Neural cell (in vitro differentiated cells): ENCODE measurements around the gene ATP1A1. TPM values are rescaled to one million over a fixed set of nuclear protein-coding genes. Genes with fewer than 3 reads are reported as not detected.

Experiments
- H2AFZ ChIP-seq: fragments of 200-600, 300-800 bp; sonication (generic), shearing (Covaris generic); 2 replicates; pipeline ENCODE4 v1.6.0; 2014; ENCODE audit warnings: low read depth, mild to moderate bottlenecking, antibody characterized with exemption, low read length, moderate library complexity
- H3F3A ChIP-seq: fragments of 200-600 bp; shearing (Covaris generic); 2 replicates; pipeline ENCODE4 v1.6.1; 2016; ENCODE audit warnings: mild to moderate bottlenecking, moderate library complexity, mixed read lengths, antibody characterized with exemption, low read length; ENCODE audit not compliant: insufficient read depth, poor library complexity, severe bottlenecking
- H3K27ac ChIP-seq: fragments of 200-600, 300-800 bp; sonication (generic), shearing (Covaris generic); 2 replicates; pipeline ENCODE4 v1.5.1; 2014; ENCODE audit warnings: mild to moderate bottlenecking, low read length, moderate library complexity
- H3K27me3 ChIP-seq: fragments of 300-800, 200-600 bp; sonication (generic), shearing (Covaris generic); 2 replicates; pipeline ENCODE4 v1.6.0; 2014; ENCODE audit warnings: mild to moderate bottlenecking, low read depth, low read length, moderate library complexity; ENCODE audit not compliant: insufficient read depth
- H3K36me3 ChIP-seq: fragments of 300-800, 200-600 bp; sonication (generic), shearing (Covaris generic); 2 replicates; pipeline ENCODE4 v1.5.1; 2014; ENCODE audit warnings: mild to moderate bottlenecking, antibody characterized with exemption, low read length, moderate library complexity; ENCODE audit not compliant: insufficient read depth
- H3K4me2 ChIP-seq: fragments of 300-800, 200-600 bp; sonication (generic), shearing (Covaris generic); 2 replicates; pipeline ENCODE4 v1.6.0; 2014; ENCODE audit warnings: mild to moderate bottlenecking, low read length
- H3K4me3 ChIP-seq: fragments of 300-800, 200-600 bp; sonication (generic), shearing (Covaris generic); 2 replicates; pipeline ENCODE4 v1.5.1; 2014; ENCODE audit warnings: mild to moderate bottlenecking, low read length, moderate library complexity
- H3K79me2 ChIP-seq: fragments of 200-600 bp; shearing (Covaris generic); replicated peaks from 2 replicates; pipeline ENCODE4 v1.6.0; 2014; ENCODE audit warnings: mild to moderate bottlenecking, low read length, moderate library complexity; ENCODE audit not compliant: insufficient read depth
- H3K9ac ChIP-seq: fragments of 300-800, 200-600 bp; sonication (generic), shearing (Covaris generic); 2 replicates; pipeline ENCODE4 v1.6.1; 2016; ENCODE audit warnings: mild to moderate bottlenecking, low read length, mixed read lengths
- H3K9me2 ChIP-seq: fragments of 200-600 bp; shearing (Covaris generic); 2 replicates; pipeline ENCODE4 v1.6.1; 2016; ENCODE audit warnings: mild to moderate bottlenecking, low read length, mixed read lengths; ENCODE audit not compliant: insufficient read depth
- H3K9me3 ChIP-seq: fragments of 200-600, 300-800 bp; sonication (generic), shearing (Covaris generic); 2 replicates; pipeline ENCODE4 v1.6.1; 2016; ENCODE audit warnings: mild to moderate bottlenecking, mixed run types, low read length, moderate library complexity, mixed read lengths
- H4K20me1 ChIP-seq: fragments of 200-600 bp; shearing (Covaris generic); 2 replicates; pipeline ENCODE4 v1.6.1; 2016; ENCODE audit warnings: mild to moderate bottlenecking, mixed run types; ENCODE audit not compliant: insufficient read depth
- EP300 ChIP-seq: fragments of 450-650 bp; conservative IDR thresholded peaks from 2 replicates; pipeline ENCODE4 v1.6.1; 2014; ENCODE audit warnings: antibody characterized with exemption, mild to moderate bottlenecking, moderate library complexity; ENCODE audit not compliant: poor library complexity, severe bottlenecking
- EZH2 ChIP-seq: fragments of 200-600, 300-800 bp; shearing (Covaris generic), sonication (generic); IDR thresholded peaks from 2 replicates; pipeline ENCODE4 v1.6.1; 2014; ENCODE audit warnings: antibody characterized with exemption, low read length, borderline replicate concordance, mild to moderate bottlenecking; ENCODE audit not compliant: insufficient read depth, poor library complexity, severe bottlenecking
- MXI1 ChIP-seq: fragments of 450-650 bp; conservative IDR thresholded peaks from 2 replicates; pipeline ENCODE4 v1.6.1; 2014; ENCODE audit warnings: antibody characterized with exemption, mild to moderate bottlenecking; ENCODE audit not compliant: poor library complexity, severe bottlenecking
- POLR2AphosphoS5 ChIP-seq: IDR thresholded peaks from 2 replicates; pipeline ENCODE4 v1.6.1; 2012
- RAD21 ChIP-seq: fragments of 450-650 bp; conservative IDR thresholded peaks from 2 replicates; pipeline ENCODE4 v1.6.1; 2014; ENCODE audit warnings: antibody characterized with exemption, mild to moderate bottlenecking, moderate library complexity
- SMC3 ChIP-seq: fragments of 450-650 bp; conservative IDR thresholded peaks from 2 replicates; pipeline ENCODE4 v1.6.1; 2014; ENCODE audit warnings: antibody characterized with exemption, mild to moderate bottlenecking, moderate library complexity; ENCODE audit not compliant: poor library complexity
- TAF1 ChIP-seq: IDR thresholded peaks from 2 replicates; pipeline ENCODE4 v1.6.1; 2012; ENCODE audit warnings: low read depth
- polyA plus RNA-seq: library from polyadenylated mRNA; depleted of rRNA; stranded (reverse); fragments of >200 nt; gene quantifications from 2 replicates; pipeline ENCODE4 v1.2.3, GENCODE V29; 2014
- TF ChIP-seq, protein P1 (sequence below): fragments of 450-650 bp; IDR thresholded peaks from 2 replicates; pipeline ENCODE4 v1.5.1; 2014; ENCODE audit warnings: antibody characterized with exemption, mild to moderate bottlenecking, moderate library complexity; ENCODE audit not compliant: poor library complexity, severe bottlenecking
- TF ChIP-seq, protein P2 (sequence below): IDR thresholded peaks from 2 replicates; pipeline ENCODE4 v1.6.1; 2012; ENCODE audit warnings: borderline replicate concordance

ATP1A1 gene
- polyA plus RNA-seq, 1 donor from 2014 or later = 44.2 TPM

DNA sequence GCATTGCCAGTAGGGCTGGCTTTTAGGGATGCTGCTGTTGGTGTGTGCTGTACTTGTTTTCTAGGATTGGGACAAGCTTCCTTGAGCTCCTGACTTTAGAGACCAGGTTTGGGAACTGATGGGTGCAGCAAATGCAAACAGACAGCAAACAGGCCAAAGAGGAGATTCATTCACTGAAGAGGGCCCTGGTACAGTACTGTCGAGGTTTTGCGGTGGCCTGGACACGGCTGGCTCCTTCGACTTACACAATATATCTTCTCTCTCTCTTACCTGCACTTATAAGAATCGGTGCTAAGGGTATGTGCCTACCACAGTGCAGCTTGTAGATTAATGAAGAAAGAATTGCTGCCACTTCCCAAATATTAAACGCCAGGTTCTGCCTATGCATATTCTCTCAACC lies 44.6 kb downstream of the ATP1A1 start:
- Histone ChIP-seq H3K27ac (no peak overlapping the region), H3K9me2 (no peaks in the 10 kb centered on the region), H2AFZ (peak overlapping the region; percentile 51), H3K9ac (peak overlapping the region; percentile 74), H3K27me3 (no peaks in the 10 kb centered on the region), H3K9me3 (no peaks in the 10 kb centered on the region), H3K79me2 (no peaks in the 10 kb centered on the region), H3F3A (no peaks in the 10 kb centered on the region), H3K4me2 (peak overlapping the region; percentile 53), H3K4me3 (peak overlapping the region; percentile 67), H4K20me1 (no peaks in the 10 kb centered on the region), H3K36me3 (no peaks in the 10 kb centered on the region)
- TF ChIP-seq SMC3 = no peak
- TF ChIP-seq EP300 = no peak
- no peak for TF ChIP-seq MXI1
- no peak for TF ChIP-seq EZH2
- TF ChIP-seq, protein P1, sequence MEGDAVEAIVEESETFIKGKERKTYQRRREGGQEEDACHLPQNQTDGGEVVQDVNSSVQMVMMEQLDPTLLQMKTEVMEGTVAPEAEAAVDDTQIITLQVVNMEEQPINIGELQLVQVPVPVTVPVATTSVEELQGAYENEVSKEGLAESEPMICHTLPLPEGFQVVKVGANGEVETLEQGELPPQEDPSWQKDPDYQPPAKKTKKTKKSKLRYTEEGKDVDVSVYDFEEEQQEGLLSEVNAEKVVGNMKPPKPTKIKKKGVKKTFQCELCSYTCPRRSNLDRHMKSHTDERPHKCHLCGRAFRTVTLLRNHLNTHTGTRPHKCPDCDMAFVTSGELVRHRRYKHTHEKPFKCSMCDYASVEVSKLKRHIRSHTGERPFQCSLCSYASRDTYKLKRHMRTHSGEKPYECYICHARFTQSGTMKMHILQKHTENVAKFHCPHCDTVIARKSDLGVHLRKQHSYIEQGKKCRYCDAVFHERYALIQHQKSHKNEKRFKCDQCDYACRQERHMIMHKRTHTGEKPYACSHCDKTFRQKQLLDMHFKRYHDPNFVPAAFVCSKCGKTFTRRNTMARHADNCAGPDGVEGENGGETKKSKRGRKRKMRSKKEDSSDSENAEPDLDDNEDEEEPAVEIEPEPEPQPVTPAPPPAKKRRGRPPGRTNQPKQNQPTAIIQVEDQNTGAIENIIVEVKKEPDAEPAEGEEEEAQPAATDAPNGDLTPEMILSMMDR = no peak
- no peak for TF ChIP-seq TAF1
- TF ChIP-seq POLR2AphosphoS5 = no peak
- TF ChIP-seq RAD21 = no peak
- TF ChIP-seq, protein P2, sequence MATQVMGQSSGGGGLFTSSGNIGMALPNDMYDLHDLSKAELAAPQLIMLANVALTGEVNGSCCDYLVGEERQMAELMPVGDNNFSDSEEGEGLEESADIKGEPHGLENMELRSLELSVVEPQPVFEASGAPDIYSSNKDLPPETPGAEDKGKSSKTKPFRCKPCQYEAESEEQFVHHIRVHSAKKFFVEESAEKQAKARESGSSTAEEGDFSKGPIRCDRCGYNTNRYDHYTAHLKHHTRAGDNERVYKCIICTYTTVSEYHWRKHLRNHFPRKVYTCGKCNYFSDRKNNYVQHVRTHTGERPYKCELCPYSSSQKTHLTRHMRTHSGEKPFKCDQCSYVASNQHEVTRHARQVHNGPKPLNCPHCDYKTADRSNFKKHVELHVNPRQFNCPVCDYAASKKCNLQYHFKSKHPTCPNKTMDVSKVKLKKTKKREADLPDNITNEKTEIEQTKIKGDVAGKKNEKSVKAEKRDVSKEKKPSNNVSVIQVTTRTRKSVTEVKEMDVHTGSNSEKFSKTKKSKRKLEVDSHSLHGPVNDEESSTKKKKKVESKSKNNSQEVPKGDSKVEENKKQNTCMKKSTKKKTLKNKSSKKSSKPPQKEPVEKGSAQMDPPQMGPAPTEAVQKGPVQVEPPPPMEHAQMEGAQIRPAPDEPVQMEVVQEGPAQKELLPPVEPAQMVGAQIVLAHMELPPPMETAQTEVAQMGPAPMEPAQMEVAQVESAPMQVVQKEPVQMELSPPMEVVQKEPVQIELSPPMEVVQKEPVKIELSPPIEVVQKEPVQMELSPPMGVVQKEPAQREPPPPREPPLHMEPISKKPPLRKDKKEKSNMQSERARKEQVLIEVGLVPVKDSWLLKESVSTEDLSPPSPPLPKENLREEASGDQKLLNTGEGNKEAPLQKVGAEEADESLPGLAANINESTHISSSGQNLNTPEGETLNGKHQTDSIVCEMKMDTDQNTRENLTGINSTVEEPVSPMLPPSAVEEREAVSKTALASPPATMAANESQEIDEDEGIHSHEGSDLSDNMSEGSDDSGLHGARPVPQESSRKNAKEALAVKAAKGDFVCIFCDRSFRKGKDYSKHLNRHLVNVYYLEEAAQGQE = no peak

DNA sequence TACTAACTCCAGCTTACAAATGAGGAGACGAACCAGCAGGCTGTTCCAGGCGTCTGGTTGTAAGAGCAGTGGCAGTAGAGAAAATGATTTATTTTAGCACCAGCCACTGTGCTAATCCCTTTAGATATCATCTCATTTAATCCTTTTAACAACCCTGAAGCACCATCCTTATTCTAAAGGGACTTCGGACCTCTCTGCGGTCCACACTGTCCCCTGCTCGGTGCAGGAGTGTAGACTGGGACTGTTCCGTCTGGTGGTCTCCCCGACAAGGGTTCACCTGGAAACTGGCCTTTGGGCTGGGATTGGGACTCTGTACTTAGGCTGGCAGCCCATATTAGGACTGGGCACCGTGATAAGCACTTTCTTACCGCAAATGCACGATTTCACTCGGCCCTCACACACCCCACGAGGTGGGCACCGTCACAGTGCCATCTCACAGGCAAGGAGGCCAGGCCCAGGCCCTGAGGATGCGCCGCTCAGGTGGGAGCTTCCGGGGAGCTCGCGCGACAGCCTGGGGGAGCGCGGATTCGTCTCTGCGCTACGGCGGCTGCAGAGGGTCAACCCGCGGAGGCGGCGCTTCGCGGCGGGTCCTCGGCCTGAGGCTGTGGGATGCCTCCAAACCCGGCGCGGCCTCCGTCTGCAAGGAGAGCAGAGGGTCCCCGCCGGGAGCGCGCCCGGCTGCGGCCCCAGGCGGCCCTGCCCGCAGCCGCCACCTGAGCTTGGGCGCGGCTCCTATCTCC lies 45.2 kb downstream of the ATP1A1 start:
- peak overlapping the region; percentile 20 for H3K27ac ChIP-seq

More for the DNA sequence above, 45.2 kb downstream of the ATP1A1 start:
- Histone ChIP-seq H4K20me1 (no peaks in the 10 kb centered on the region), H3K9me3 (no peaks in the 10 kb centered on the region), H3K27me3 (no peaks in the 10 kb centered on the region), H3K9me2 (no peaks in the 10 kb centered on the region), H2AFZ (peak overlapping the region; percentile 51), H3K79me2 (no peaks in the 10 kb centered on the region), H3K9ac (peak overlapping the region; percentile 74), H3K4me3 (peak overlapping the region; percentile 67), H3F3A (no peaks in the 10 kb centered on the region), H3K4me2 (peak overlapping the region; percentile 62), H3K36me3 (no peaks in the 10 kb centered on the region)
- peak; percentile 51 for TF ChIP-seq RAD21
- no peak for TF ChIP-seq TAF1
- TF ChIP-seq POLR2AphosphoS5 = peak; percentile 80
- peak; percentile 31 for TF ChIP-seq EP300
- TF ChIP-seq SMC3 = peak; percentile 45
- peak; percentile 52 for TF ChIP-seq MXI1
- no peak for TF ChIP-seq EZH2
- TF ChIP-seq, protein P2 = peak; percentile 38
- TF ChIP-seq, protein P1 = no peak
